ENCODE results near the gene FHAD1. TPM values are rescaled to one million over a fixed set of nuclear protein-coding genes. Genes with fewer than 3 reads are reported as not detected.

Gene FHAD1
- total and polyA plus RNA-seq, 10 of the 15 experiments (the other 5 are each of a cell fraction or from before 2014, with no cell fraction given), result 0.09 to 1.0 (median 0.32) TPM; not detected in 2

- TF ChIP-seq KLF5 (IDR thresholded peaks at IDR 0.05; ENCODE audit: partially characterized antibody) (no peak), TBL1XR1 (IDR thresholded peaks at IDR 0.05; ENCODE audit: low read depth, low read length) (no peak)
Measured at GRCh38 chr1:15231714-15232201, 15.3 kb upstream of the FHAD1 start (continued).

GRCh38 chr1:15233689-15234088 lies 13.3 kb upstream of the FHAD1 start:
- H3K79me2 ChIP-seq (ENCODE audit: control insufficient read depth, insufficient read depth, low read length), result no peaks in the 10 kb centered on the region
- no peak overlapping the region for H2AFZ ChIP-seq (ENCODE audit: control insufficient read depth, low read depth, low read length)
- ChIA-PET POLR2A (interaction anchor here (0.6 to 1.8 kb wide), 4 partner anchors 11 to 82 kb away, joined by 3 to 6 read pairs (median 4); no protein-coding TSS in a partner anchor), RAD21 (ENCODE audit: unreplicated experiment) (interaction anchor here (0.7 to 1.6 kb wide), 2 partner anchors 17 to 18 kb away, joined by 3 to 4 read pairs; no protein-coding TSS in a partner anchor), CTCF (interaction anchor here (1.0 to 3.3 kb wide), 6 partner anchors 20 to 455 kb away, joined by 3 to 8 read pairs (median 4); partner anchors contain the start of gene TMEM51), SMC1A (ENCODE audit: uncharacterized antibody, unreplicated experiment) (interaction anchor here (0.9 to 4.8 kb wide), 8 partner anchors 10 to 76 kb away, joined by 3 to 28 read pairs (median 6); no protein-coding TSS in a partner anchor)
- H3K9ac ChIP-seq (ENCODE audit: control insufficient read depth, insufficient read depth, low read length), result no peak overlapping the region
- peaks cover 12% of the 10 kb centered on the region for H3K4me1 ChIP-seq (ENCODE audit: control insufficient read depth, insufficient read depth, low read length)
- no peaks in the 10 kb centered on the region for H3K27me3 ChIP-seq (replicated peaks in 1 of 2; ENCODE audit: control insufficient read depth in 2 of 2, insufficient read depth in 2 of 2, low read length in 1 of 2)
- no TSS peak for BruUV-seq (replicated peaks)
- no peaks in the 10 kb centered on the region for H3K36me3 ChIP-seq (ENCODE audit: control insufficient read depth in 2 of 2, insufficient read depth in 2 of 2, low read length in 1 of 2)
- no peaks in the 10 kb centered on the region; the same call in 2 of the 3 replicates for H3K9me3 ChIP-seq (replicated peaks; ENCODE audit: control insufficient read depth, insufficient read depth, low read length)
- no peak overlapping the region for H3K4me2 ChIP-seq (ENCODE audit: control insufficient read depth, insufficient read depth)
- no peak overlapping the region for H3K27ac ChIP-seq (ENCODE audit: control insufficient read depth, insufficient read depth)
- intact Hi-C loops (cut with micrococcal nuclease; ENCODE audit: unreplicated experiment), result no loop called here
- DNase-seq (ENCODE audit: low read depth, low spot score), result no peak
- H3K4me3 ChIP-seq, result no peak overlapping the region
- FAIRE-seq, result no peak
- no peaks in the 10 kb centered on the region for H4K20me1 ChIP-seq (ENCODE audit: control insufficient read depth, insufficient read depth)
- TF ChIP-seq CREB1 (IDR thresholded peaks at IDR 0.05; ENCODE audit: low read depth) (no peak), HDGF (IDR thresholded peaks at IDR 0.05) (no peak), ZZZ3 (IDR thresholded peaks at IDR 0.05; ENCODE audit: control insufficient read depth, insufficient read length, low read depth) (no peak), CEBPZ (IDR thresholded peaks at IDR 0.05; ENCODE audit: low read depth, low read length) (no peak), TCF3 (IDR thresholded peaks at IDR 0.05; ENCODE audit: borderline replicate concordance, insufficient read depth, low read depth, low read length) (no peak), TAF1 (IDR thresholded peaks at IDR 0.05; ENCODE audit: borderline replicate concordance, low read depth, low read length) (no peak)
- in situ Hi-C loops (cut with MboI), result no loop called here
- no peak for ATAC-seq
